Endothelial cell of hepatic sinusoid (primary cell): ENCODE measurements around the gene PRODH.
"Not testable (repeated sequence)": the region's sequence is repeated elsewhere in the genome, so short reads cannot be mapped to it uniquely, and the experiment has no call there.

Experiments
- in situ Hi-C: cut with HindIII; loops from 2 replicates; pipeline ENCODE4 v1.10.0; 2017; ENCODE audit warnings: low sequenced_read_pairs

The PRODH gene

DNA sequence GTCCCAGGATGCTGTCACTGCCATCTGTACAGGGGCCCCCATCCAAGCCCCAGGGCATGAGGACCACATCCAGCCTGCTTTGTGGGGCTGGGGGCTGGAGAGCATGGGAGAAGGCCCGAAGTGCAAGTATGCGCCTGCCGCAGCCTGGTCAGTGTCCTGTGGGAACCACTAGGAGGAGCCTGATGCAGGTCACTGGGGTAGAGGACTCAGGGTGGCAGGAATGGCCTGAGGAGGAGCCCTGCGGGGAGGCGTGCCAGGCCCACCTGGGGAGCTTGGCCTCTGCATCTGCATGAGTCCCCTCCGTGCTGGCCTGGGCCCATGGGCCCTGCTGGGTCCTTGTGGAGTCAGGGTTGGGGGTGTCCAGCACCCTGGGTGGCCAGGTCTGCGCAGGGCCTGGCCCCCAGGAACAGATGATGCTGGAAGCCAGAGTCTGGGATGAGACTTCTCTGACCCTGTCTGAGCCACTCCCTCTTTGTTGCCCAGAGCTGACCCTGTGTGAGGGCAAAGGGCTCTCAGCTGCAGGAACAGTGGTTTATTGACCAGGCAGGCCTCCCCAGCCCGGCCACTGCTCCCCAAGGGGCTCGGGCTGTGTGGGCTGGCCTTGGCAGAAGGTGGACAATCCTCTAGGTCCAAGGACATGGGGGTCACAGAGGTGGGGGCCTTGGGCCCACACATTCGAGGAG is 23.7 kb downstream of the PRODH start:
- in situ Hi-C loops, result not testable (repeated sequence)

DNA sequence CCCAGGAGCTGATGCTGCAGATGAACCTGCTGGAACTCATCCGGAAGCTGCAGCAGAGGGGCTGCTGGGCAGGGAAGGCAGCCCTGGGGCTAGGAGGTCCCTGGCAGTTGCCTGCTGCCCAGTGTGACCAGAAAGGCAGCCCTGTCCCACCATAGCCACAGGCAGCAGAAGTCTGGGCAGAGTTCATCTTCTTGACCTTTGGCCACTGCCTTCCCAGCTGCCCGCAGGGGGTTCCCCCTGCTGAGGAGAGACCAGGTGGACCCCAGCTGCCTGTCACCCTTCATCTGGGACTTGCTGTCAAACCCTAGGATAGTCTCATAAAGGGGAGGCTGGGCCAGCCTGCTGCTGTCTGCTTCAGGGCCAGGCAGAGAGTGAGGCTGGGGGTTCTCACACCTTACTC is 24.6 kb downstream of the PRODH start:
- in situ Hi-C loops, result not testable (repeated sequence)

DNA sequence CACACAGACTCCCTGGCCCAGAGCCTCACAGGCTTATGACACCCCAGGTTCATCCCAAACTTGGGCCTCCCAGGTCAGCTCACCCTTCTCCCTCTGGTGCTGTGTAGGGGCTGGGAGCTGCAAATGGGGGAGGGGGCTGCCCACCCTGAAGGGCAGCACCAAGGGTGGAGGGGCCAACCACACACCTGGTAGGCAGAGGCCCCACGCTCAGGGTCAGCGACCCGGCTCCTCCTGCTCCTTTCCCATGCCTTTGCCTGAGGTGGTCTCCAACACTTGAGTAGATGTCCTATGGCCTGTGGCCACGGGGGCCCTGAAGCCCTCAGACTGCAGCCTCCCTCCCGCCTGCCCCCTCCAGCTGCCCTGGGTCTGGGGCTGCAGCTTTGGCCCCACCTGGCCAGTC is 26.5 kb downstream of the PRODH start:
- in situ Hi-C loops, result no loop called here

DNA sequence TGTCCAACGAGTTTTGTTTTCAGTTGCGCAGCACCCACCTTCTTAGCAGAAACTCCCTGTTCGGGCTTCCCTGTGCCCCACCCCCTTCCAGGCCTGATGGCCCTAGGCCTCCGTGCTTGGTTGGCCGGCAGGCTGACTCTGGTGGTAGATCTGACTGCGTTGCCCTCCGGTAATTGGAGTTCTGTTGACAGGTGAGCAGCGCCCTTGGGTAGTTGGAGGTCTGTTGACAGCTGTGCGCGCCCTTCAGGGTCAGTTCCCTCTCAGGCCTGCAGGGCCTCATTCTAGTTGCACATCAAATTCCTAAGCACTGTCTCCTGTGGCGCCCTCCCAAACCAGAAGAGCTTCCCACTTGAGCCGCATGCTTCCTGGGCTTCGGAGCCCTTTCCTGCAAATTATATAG is 29.2 kb downstream of the PRODH start:
- in situ Hi-C loops, result no loop called here

DNA sequence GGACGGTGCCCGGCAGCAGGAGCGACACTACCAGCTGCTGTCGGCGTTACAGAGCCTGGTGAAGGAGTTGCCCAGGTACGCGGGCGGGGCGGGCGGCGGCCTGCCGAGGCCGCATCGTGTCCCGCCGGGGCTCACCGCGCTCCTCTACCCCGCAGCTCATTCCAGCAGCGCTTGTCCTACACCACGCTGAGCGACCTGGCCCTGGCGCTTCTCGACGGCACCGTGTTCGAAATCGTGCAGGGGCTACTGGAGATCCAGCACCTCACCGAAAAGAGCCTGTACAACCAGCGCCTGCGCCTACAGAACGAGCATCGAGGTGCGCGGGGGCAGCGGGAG is 29.7 kb downstream of the PRODH start:
- in situ Hi-C loops, result not testable (repeated sequence)

DNA sequence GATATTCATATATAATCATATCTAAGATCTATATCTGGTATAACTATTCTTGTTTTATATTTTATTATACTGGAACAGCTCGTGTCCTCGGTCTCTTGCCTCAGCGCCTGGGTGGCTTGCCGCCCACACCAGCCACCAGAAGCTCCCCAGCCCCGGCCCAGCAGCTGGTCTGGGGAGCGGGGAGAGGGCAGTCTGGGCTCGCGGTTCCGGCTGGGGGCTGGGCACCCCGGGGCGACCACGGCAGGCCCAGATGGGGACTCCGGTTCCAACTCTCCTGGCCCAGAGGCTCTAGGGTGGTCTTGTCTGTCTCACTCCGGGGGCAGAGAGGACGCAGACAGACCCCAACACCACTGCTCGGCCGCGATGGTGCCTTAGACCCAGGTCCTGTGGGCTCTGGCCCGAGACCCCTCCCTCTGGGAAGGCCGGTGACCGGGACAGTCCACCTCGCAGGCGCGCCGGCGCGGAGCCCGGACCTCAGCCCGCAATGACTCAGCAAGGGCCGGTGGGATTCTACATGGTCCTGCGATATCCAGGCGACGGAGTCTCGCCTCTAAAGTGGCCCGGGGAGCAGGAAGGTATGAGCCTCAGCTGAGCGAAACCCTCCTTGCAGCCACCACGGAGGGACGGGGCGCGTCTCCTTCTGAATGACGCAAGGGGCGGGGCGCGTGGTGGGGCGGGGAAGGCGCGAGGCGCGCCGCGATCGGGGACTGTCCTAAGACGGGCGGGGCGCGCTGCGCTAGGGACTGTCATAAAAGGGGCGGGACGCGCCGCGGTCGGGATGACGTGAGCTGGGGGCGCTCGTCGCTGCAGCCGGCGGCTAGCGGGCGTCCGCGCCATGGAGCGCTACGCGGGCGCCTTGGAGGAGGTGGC is 30.3 kb downstream of the PRODH start, which contains the start of gene DGCR6:
Gene DGCR6 (plus strand): TSS at position 781 of the 870 bp plus-strand sequence. CDS start 55 bp downstream, at position 836.
- in situ Hi-C loops, result no loop called here

DNA sequence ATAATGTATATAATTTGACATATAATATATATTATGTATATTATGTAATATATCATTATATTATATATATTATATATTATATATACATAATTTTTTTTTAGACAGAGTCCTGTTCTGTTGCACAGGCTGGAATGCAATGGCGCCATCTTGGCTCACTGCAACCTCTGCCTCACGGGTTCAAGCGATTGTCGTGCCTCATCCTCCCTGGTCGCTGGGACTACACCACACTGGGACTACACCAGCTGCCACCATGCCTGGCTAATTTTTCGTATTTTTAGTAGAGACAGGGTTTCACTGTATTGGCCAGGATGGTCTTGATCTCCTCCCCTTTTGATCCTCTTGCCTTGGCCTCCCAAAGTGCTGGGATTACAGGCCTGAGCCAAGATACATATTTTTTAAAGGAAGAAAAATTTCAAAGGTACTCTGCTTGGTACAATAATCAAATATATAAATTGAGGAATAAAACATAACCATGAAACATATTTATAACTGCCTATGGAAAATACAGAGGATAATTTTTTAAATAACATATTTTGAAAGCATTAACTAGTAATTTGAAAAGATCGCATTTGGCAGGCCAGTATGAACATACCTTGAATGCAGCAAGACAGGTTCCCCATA is 39.9 kb downstream of the PRODH start:
- in situ Hi-C loops, result not testable (repeated sequence)

DNA sequence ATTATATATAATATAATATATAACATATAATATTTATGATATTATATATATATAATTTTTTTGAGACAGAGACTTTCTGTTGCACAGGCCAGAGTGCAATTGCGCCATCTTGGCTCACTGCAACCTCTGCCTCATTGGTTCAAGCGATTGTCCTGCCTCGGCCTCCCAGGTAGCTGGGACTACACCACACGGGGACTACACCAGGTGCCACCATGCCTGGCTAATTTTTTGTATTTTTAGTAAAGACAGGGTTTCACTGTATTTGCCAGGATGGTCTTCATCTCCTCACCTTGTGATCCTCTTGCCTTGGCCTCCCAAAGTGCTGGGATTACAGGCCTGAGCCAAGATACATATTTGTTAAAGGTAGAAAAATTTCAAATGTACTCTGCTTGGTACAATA is 42.3 kb downstream of the PRODH start:
- in situ Hi-C loops, result not testable (repeated sequence)

DNA sequence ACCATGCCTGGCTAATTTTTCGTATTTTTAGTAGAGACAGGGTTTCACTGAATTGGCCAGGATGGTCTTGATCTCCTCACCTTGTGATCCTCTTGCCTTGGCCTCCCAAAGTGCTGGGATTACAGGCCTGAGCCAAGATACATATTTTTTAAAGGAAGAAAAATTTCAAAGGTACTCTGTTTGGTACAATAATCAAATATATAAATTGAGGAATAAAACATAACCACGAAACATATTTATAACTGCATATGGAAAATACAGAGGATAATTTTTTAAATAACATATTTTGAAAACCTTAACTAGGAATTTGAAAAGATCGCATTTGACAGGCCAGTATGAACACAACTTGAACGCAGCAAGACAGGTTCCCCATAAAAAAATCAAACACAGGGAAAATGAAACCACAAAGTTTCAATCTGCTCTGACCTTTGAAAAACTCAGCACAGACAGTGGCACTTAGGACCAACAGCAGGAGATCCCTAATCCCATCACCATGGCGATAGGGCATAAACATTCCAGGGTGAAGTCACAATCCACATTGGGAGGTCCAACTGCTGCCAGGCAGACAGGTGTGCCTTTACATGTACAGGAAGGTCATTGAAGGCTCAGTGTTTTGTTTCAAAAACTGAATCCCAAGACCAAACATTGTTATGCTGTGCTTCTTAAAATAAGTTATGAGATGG is 45.4 kb downstream of the PRODH start:
- in situ Hi-C loops, result not testable (repeated sequence)

DNA sequence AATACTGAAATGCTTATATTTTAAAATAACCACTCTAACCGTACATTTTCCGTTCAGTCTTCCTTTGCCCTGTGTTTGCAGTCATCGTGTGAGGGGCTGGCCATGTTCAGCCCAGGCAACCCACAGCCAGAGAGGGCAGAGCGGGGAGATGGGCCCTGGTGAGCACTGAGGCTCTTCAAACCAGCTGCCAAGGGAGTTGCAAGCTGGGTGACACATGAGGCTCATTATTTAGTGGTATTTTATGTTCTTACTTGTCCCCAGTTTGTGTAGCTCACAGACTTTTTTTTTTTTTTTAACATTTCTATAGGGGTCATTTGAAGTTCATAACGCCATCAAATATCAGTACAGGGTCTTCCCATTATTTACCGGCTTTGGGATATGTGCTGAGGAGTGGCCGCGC is 48.0 kb downstream of the PRODH start:
- in situ Hi-C loops, result no loop called here

DNA sequence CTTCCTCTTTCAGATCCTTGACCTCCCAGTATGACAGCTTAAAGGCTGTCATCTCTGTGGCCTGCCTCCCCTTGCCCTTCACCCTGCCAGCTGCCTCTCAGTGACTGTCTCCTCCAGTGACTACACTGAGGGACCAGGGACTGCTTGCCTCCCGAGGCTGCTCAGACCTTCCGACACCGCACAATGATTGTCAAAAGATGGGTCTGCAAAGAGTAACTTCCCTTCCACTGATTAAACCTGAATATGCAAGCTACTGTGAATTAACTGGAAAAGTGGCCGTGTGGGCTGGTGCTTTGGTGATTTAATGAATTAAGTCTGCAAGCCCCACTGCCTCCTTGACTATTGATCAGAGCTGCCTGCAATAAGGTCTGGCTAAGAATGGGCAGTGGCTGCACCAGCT is 51.6 kb downstream of the PRODH start:
- in situ Hi-C loops, result not testable (repeated sequence)

DNA sequence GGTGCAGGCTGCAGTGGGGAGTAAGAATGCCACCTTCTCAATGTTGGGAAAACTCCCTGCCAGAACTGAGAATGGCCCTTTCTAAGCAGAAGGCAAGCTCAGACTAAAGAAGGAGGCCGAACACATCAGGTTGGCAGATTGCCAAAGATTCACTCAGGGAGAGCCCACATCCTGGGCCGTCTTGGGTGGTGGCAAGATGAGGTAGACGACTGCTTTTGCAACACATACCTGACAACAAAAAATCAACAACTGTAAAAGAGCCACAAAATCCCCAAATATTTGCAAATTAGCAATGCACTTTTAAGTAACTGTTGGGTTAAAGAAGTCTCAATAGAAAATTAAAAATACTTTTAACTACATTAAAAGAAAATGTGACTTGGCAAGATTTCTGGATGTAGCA is 54.8 kb downstream of the PRODH start:
- in situ Hi-C loops, result not testable (repeated sequence)
